Aorta (tissue), 5 donors: Measurements from ENCODE around the gene SNAP47. TPM values are rescaled to one million over a fixed set of nuclear protein-coding genes. Genes with fewer than 3 reads are reported as not detected.

Experiments used
- ATAC-seq: fragments of 200-7000 bp; cut with Tn5 transposase; one replicate; pipeline ENCODE4 v1.9.1; 2022; ENCODE audit warnings: moderate library complexity; ENCODE audit not compliant: low FRiP score
- DNase-seq, 2 donors: peaks; one replicate each; pipeline ENCODE4 v3.0.0-alpha.2; 2020
- H3K27ac ChIP-seq, 2 donors: one replicate each; pipeline ENCODE4 v1.5.1; 2013; ENCODE audit warnings: low read length in 2 of 2, mild to moderate bottlenecking in 2 of 2, moderate library complexity in 2 of 2, control low read depth in 1 of 2, inconsistent platforms in 1 of 2, low read depth in 1 of 2
- H3K27me3 ChIP-seq, 2 donors: one replicate each; pipeline ENCODE4 v1.6.1; 2013; ENCODE audit warnings: control low read depth in 1 of 2, low read length in 1 of 2, mild to moderate bottlenecking in 1 of 2, moderate library complexity in 1 of 2; ENCODE audit not compliant: insufficient read depth in 2 of 2, control insufficient read depth in 1 of 2
- H3K36me3 ChIP-seq, 2 donors: one replicate each; pipeline ENCODE4 v1.6.1; 2013; ENCODE audit warnings: control low read depth in 1 of 2, low read length in 1 of 2, mild to moderate bottlenecking in 1 of 2; ENCODE audit not compliant: insufficient read depth in 2 of 2, control insufficient read depth in 1 of 2
- H3K4me1 ChIP-seq, 2 donors: one replicate each; pipeline ENCODE4 v1.6.1; 2013; ENCODE audit warnings: low read length in 2 of 2, control low read depth in 1 of 2, mild to moderate bottlenecking in 1 of 2, moderate library complexity in 1 of 2; ENCODE audit not compliant: insufficient read depth in 2 of 2, control insufficient read depth in 1 of 2
- H3K4me3 ChIP-seq, 2 donors: one replicate each; pipeline ENCODE4 v1.5.1; 2013; ENCODE audit warnings: low read length in 2 of 2, control low read depth in 1 of 2, mild to moderate bottlenecking in 1 of 2
- H3K9me3 ChIP-seq: one replicate; pipeline ENCODE4 v1.6.1; 2013; ENCODE audit warnings: mild to moderate bottlenecking, low read length; ENCODE audit not compliant: control insufficient read depth
- WGBS, 2 donors: extraction: QIAGEN DNeasy Blood & Tissue Kit; methylation state at CpG; one replicate each; pipeline ENCODE4 v1.1.7; 2013; 5-methylcytosine and 5-hydroxymethylcytosine counted together
- intact Hi-C, 2 donors: fragments of 100-400 bp; cut with DNase I; formaldehyde crosslinking; loops; one replicate each; pipeline versions ENCODE4 v1.14.2 to v1.15.0; 2022
- polyA plus RNA-seq, 2 donors: library from polyadenylated mRNA; stranded (reverse); fragments of 200-250 nt; gene quantifications; one replicate each; pipeline ENCODE4 v1.2.3, GENCODE V29; 2013
- total RNA-seq, 2 donors: library from RNA; stranded (reverse); fragmentation: NEBNext Ultra II Directional; extraction: Animal tissue kit (Norgen Biotek cat#: 25700); gene quantifications; one replicate each; pipeline ENCODE4 v1.2.1, GENCODE V29; 2021
- donor health status: healthy with polysubstance abuse.
- donor health status: Bipolar disorder and iron deficiency.
- donor health status: DM: no; HTN: no; CAD: no.
- donor health status: DM: no; HTN: no; CAD: no.
- donor health status: DM: yes; HTN: yes; CAD: no.

Gene SNAP47
- total and polyA plus RNA-seq, 4 donors: 14.6 to 24.6 (median 16.4) TPM

DNA sequence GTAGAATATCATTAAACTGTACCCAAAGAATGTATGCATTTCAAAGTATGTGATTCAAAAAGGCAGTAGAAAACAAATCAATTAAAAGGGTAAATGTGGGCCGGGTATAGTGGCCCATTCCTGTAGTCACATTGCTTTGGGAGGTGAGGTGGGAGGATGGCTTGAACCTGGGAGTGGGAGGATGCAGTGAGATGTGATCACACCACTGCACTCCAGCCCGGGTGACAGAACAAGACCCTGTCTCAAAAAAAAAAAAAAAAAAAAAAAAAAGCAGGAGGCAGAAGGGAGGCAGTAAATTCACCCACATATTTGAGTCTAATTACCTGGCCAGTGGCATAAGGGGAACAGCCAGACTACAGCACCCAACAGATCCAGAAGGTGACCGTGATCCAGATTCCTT lies 62.4 kb downstream of the SNAP47 start:
- Histone ChIP-seq H3K4me1 (no peaks in the 10 kb centered on the region), H3K9me3 (no peaks in the 10 kb centered on the region), H3K27ac (no peak overlapping the region), H3K4me3 (no peak overlapping the region), H3K27me3 (no peaks in the 10 kb centered on the region), H3K36me3 (no peaks in the 10 kb centered on the region)
- no peak for DNase-seq
- intact Hi-C loops: no loop called here
- ATAC-seq: no peak
- WGBS, 2 donors: 82 to 88% methylated on average over 3 of the region's 3 CpGs

DNA sequence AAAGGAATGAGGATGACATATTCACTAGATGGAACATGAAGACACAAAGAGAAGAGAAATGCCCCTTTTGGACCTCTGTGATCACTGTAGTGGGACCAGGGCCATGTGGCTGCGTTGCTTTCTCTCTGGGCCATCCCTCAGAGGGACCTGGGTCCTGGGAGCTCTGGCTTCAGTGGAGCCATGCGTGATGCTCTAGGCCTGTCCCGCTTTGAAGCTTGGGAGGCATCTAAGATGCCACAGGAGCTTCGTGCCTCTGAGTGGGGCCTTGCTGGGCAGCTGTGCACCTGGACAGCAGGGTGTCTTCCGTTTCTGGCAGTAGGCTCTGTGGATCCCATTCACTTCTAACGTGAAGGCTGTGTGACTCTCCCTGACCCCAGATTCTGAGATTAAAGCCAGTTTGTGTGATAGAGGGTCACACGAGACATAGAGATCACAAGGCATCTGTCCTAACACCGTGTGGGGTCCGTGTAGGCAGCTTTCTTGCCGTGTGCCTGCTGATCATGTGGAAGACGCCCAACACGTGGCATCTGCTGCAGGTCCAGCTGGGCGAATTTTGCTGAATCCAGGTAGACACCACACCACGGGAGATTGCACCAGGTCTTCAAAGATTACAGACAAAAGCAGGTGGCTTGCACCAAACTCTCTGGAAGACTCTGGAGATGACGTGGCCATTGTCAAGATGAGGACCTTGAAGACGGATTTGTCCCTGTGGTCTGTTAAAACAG lies 63.0 kb downstream of the SNAP47 start:
- intact Hi-C loops: no loop called here
- no peaks in the 10 kb centered on the region for H3K4me1 ChIP-seq

GRCh38 chr1:227799756-227800155 lies 64.5 kb downstream of the SNAP47 start:
- peaks cover under 1% of the 10 kb centered on the region for H3K9me3 ChIP-seq
- H3K4me1 ChIP-seq: no peaks in the 10 kb centered on the region
- H3K27me3 ChIP-seq: no peaks in the 10 kb centered on the region
- no peaks in the 10 kb centered on the region for H3K36me3 ChIP-seq
- WGBS, 2 donors: 68 to 73% methylated on average over 1 of the region's 1 CpG
- intact Hi-C loops: no loop called here
- no peak overlapping the region for H3K4me3 ChIP-seq
- ATAC-seq: no peak
- DNase-seq: no peak
- no peak overlapping the region for H3K27ac ChIP-seq

More for the DNA sequence above, 63.0 kb downstream of the SNAP47 start:
- no peaks in the 10 kb centered on the region for H3K36me3 ChIP-seq
- 83% methylated on average over 16 of the region's 16 CpGs for WGBS, 2 donors
- no peaks in the 10 kb centered on the region for H3K9me3 ChIP-seq
- H3K27ac ChIP-seq: no peak overlapping the region
- no peaks in the 10 kb centered on the region for H3K27me3 ChIP-seq
- H3K4me3 ChIP-seq: no peak overlapping the region
- ATAC-seq: no peak
- no peak for DNase-seq

- H3K4me3 ChIP-seq: no peak overlapping the region
- H3K36me3 ChIP-seq: no peaks in the 10 kb centered on the region
- H3K27me3 ChIP-seq: no peaks in the 10 kb centered on the region
- peaks cover 1% of the 10 kb centered on the region for H3K9me3 ChIP-seq
- ATAC-seq (no peak), DNase-seq (no peak)
- no peak overlapping the region for H3K27ac ChIP-seq
- intact Hi-C loops: no loop called here
- H3K4me1 ChIP-seq: no peaks in the 10 kb centered on the region
Observed at GRCh38 chr1:227803933-227804332, 68.7 kb downstream of the SNAP47 start.

- intact Hi-C loops: no loop called here
- WGBS, 2 donors: 53 to 61% methylated on average over 6 of the region's 6 CpGs
- no peak overlapping the region for H3K4me3 ChIP-seq
- no peaks in the 10 kb centered on the region for H3K27me3 ChIP-seq
- no peak for ATAC-seq
- H3K27ac ChIP-seq: no peak overlapping the region
- peaks cover 1% of the 10 kb centered on the region for H3K9me3 ChIP-seq
- H3K36me3 ChIP-seq: no peaks in the 10 kb centered on the region
- no peak for DNase-seq
- no peaks in the 10 kb centered on the region for H3K4me1 ChIP-seq
Observed at GRCh38 chr1:227805606-227806197, 70.5 kb downstream of the SNAP47 start.

DNA sequence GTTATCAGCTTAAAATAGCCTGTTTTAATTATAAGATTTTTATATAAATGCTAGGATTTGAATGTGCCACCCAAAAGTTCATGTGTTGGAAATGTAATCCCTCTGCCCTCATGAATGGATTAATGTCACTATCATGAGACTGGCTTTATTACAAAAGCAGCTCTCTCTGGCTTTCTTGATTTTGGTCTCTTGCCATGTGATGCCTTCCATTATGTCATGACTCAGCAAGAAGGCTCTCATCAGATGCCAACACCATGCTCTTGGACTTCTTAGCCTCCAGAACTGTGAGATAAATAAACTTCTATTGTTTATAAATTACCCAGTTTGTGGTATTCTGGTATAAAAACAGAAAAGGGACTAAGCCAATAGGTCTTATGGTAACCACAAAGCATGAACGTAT lies 73.3 kb downstream of the SNAP47 start:
- peaks cover 1% of the 10 kb centered on the region for H3K9me3 ChIP-seq
- no peaks in the 10 kb centered on the region for H3K4me1 ChIP-seq
- DNase-seq: no peak
- no peaks in the 10 kb centered on the region for H3K36me3 ChIP-seq
- no peak overlapping the region for H3K27ac ChIP-seq
- intact Hi-C loops: no loop called here
- WGBS, 2 donors: 72 to 73% methylated on average over 1 of the region's 1 CpG
- H3K27me3 ChIP-seq: no peaks in the 10 kb centered on the region
- no peak overlapping the region for H3K4me3 ChIP-seq
- ATAC-seq: no peak

- H3K27ac ChIP-seq: no peak overlapping the region
- DNase-seq (no peak), ATAC-seq (no peak)
- no peaks in the 10 kb centered on the region for H3K4me1 ChIP-seq
- 83 to 85% methylated on average over 2 of the region's 2 CpGs for WGBS, 2 donors
- no peaks in the 10 kb centered on the region for H3K36me3 ChIP-seq
- H3K4me3 ChIP-seq: no peak overlapping the region
- peaks cover 4% of the 10 kb centered on the region for H3K9me3 ChIP-seq
- intact Hi-C loops: no loop called here
- H3K27me3 ChIP-seq: no peaks in the 10 kb centered on the region
Observed at GRCh38 chr1:227809026-227809425, 73.8 kb downstream of the SNAP47 start.

DNA sequence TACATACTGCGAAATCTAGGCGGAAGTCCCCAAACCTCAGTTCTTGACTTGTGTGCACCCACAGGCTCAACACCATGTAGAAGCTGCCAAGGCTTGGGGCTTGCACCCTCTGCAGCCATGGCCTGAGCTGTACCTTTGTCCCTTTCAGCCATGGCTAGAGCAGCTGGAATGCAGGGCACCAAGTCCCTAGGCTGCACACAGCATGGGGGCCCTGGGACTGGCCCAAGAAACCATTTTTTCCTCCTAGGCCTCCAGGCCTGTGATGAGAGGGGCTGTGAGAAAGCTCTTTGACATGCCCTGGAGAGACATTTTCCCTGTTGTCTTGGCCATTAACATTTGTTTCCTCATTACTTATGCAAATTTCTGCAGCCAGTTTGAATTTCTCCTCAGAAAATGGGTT lies 78.7 kb downstream of the SNAP47 start:
- no peak overlapping the region for H3K27ac ChIP-seq
- no peaks in the 10 kb centered on the region for H3K27me3 ChIP-seq
- H3K9me3 ChIP-seq: peaks cover 4% of the 10 kb centered on the region
- H3K36me3 ChIP-seq: no peaks in the 10 kb centered on the region
- DNase-seq: no peak
- no peaks in the 10 kb centered on the region for H3K4me1 ChIP-seq
- no peak for ATAC-seq
- WGBS, 2 donors: 93 to 97% methylated on average over 2 of the region's 2 CpGs
- intact Hi-C loops: no loop called here
- H3K4me3 ChIP-seq: no peak overlapping the region
